ENCODE measurements around the gene MEF2D. TPM values are rescaled to one million over a fixed set of nuclear protein-coding genes. Genes with fewer than 3 reads are reported as not detected.

Gene MEF2D
- total RNA-seq, 1 donor from 2014 or later = 20.7 TPM

DNA sequence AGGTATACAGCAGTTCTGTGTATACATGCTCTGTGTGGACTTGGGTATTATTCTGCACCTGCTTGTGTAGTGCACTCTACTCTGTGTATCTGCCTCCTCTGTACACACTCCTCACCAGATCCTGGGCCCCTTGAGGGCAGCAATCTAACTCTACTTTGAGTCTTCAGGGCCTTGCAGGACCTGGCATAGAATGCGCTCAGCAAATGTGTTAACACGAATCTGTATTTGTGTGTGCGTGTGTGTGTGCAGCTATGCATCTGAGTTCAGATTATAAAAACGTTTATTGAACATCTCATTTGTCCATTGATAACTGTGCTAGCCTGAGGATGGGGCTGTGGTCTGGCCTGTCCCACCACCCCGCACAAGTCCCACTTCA lies 3.9 kb upstream of the MEF2D start:
- no peak for DNase-seq (ENCODE audit: extremely low spot score, unreplicated experiment)
- H3K36me3 Mint-ChIP-seq = no peaks in the 10 kb centered on the region
- H3K27me3 Mint-ChIP-seq = peaks cover 8% of the 10 kb centered on the region
- TF ChIP-seq, protein P1, sequence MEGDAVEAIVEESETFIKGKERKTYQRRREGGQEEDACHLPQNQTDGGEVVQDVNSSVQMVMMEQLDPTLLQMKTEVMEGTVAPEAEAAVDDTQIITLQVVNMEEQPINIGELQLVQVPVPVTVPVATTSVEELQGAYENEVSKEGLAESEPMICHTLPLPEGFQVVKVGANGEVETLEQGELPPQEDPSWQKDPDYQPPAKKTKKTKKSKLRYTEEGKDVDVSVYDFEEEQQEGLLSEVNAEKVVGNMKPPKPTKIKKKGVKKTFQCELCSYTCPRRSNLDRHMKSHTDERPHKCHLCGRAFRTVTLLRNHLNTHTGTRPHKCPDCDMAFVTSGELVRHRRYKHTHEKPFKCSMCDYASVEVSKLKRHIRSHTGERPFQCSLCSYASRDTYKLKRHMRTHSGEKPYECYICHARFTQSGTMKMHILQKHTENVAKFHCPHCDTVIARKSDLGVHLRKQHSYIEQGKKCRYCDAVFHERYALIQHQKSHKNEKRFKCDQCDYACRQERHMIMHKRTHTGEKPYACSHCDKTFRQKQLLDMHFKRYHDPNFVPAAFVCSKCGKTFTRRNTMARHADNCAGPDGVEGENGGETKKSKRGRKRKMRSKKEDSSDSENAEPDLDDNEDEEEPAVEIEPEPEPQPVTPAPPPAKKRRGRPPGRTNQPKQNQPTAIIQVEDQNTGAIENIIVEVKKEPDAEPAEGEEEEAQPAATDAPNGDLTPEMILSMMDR (conservative IDR thresholded peaks at IDR 0.05) = no peak
- peaks cover 5% of the 10 kb centered on the region for H3K9me3 Mint-ChIP-seq
- peak overlapping the region; percentile 93 for H3K27ac Mint-ChIP-seq
- H3K4me3 Mint-ChIP-seq = peak overlapping the region; percentile 85
- peaks cover 38% of the 10 kb centered on the region for H3K4me1 Mint-ChIP-seq (ENCODE audit: unreplicated experiment)

DNA sequence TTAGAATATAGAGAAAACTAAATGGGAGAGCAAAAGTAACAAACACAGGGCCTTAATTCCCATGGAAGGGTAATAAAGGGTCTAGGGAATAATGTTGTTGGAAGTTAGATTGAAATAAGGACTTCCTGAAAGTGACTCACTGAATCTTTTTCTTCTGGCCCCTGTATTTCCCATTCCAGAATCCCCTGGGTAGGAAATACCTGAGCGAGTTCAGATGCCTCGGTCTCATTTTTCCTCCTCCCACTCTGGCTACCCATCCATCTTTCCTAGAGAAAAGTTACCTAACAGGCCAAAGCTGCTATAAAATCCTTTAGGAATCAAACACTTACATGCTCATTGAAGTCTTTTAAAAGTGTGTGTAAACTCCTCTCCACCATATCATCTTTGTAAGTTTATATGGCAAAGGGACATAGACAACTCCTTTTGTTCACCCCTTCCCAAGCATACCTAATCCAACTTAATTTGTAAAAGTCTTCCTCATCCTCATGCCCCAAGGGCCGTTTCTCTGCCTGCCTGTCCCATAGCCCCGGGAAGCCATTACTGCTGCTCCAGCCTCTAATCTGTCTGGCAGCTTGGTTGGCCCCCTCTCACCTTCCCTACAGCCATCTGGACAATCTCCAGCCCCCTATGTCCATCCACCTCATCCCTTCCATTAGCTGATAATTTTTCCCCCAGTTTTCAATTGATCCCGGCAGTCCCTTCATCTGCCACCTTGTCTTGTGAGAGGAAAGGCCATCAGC lies 3.3 kb upstream of the MEF2D start:
- Mint-ChIP-seq H3K4me3 (peak overlapping the region; percentile 85), H3K27ac (peak overlapping the region; percentile 93), H3K27me3 (peaks cover 4% of the 10 kb centered on the region), H3K9me3 (peaks cover 5% of the 10 kb centered on the region), H3K36me3 (no peaks in the 10 kb centered on the region), H3K4me1 (ENCODE audit: unreplicated experiment) (peaks cover 40% of the 10 kb centered on the region)
- DNase-seq (ENCODE audit: extremely low spot score, unreplicated experiment) = no peak
- TF ChIP-seq, protein P1 (conservative IDR thresholded peaks at IDR 0.05) = no peak

DNA sequence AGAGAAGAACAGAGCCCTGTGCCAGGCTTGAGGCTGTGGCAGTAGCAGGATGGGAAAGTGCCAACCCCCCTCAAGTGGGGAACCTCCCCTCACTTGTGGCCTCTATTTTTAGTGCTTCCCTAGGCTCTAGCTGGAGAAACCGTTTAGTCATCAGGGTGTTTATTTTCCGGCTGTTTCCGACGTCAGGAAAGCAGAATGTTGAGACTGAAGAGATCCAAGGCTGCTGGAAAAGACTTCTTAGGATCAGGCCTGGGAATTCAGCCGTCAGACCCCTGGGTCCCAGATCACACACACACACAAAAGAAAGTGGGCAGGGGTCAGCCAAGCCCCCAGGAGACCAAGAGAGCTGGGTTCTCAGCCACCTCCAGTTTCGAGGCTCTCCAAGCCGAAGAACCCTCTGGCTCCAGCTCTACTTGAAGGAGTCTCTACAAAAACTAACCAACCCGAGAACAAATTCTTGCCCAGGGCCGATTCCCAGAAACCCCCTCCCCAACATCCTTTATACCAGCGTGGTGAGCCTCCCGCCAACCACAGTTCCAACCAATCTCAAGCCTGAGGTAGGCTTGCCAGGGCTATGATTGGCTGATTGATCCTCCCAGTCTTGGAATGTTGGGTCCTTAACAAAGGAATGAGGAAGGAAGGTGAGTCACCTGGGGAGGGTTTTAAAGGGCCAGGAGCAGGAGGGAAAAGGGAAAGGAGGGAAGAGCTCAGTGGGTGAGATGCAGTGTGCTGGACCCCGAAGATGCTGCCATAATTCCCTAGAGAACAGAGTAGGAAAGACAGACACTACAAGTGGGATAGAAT lies 2.5 kb upstream of the MEF2D start:
- Mint-ChIP-seq H3K4me3 (peak overlapping the region; percentile 77), H3K9me3 (peaks cover 5% of the 10 kb centered on the region), H3K27me3 (peaks cover 4% of the 10 kb centered on the region), H3K27ac (peak overlapping the region; percentile 93), H3K36me3 (no peaks in the 10 kb centered on the region), H3K4me1 (ENCODE audit: unreplicated experiment) (peaks cover 47% of the 10 kb centered on the region)
- no peak for DNase-seq (ENCODE audit: extremely low spot score, unreplicated experiment)
- TF ChIP-seq, protein P1 (conservative IDR thresholded peaks at IDR 0.05) = no peak

DNA sequence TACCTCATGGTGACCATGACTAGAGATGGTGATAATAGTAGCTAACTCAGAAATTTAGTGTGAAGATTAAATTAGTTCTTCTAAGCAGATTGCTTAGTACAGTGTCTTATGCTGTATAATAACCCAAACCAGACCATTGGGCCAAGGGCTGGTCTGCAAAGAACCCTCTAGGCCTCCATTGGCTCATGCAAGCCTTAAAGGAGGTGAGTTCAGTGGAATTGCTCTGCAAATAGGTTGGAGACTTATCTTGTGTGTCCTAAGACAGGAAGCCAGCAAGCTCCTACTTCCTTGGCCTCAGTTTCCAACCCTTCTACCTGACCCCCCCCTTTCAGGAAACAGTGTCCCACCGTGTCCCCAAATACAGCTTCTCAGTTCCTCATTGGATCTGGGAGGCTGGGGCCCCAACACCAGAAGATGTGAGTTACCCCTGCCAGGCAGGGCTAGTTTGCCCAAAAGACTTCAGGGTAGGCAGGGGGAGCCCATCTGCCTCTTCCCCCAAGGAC lies 1.9 kb upstream of the MEF2D start:
- TF ChIP-seq, protein P1 (conservative IDR thresholded peaks at IDR 0.05) = no peak
- Mint-ChIP-seq H3K4me3 (peak overlapping the region; percentile 89), H3K4me1 (ENCODE audit: unreplicated experiment) (peaks cover 51% of the 10 kb centered on the region), H3K27me3 (peaks cover 4% of the 10 kb centered on the region), H3K36me3 (no peaks in the 10 kb centered on the region), H3K27ac (peak overlapping the region; percentile 93), H3K9me3 (peaks cover 5% of the 10 kb centered on the region)
- no peak for DNase-seq (ENCODE audit: extremely low spot score, unreplicated experiment)

DNA sequence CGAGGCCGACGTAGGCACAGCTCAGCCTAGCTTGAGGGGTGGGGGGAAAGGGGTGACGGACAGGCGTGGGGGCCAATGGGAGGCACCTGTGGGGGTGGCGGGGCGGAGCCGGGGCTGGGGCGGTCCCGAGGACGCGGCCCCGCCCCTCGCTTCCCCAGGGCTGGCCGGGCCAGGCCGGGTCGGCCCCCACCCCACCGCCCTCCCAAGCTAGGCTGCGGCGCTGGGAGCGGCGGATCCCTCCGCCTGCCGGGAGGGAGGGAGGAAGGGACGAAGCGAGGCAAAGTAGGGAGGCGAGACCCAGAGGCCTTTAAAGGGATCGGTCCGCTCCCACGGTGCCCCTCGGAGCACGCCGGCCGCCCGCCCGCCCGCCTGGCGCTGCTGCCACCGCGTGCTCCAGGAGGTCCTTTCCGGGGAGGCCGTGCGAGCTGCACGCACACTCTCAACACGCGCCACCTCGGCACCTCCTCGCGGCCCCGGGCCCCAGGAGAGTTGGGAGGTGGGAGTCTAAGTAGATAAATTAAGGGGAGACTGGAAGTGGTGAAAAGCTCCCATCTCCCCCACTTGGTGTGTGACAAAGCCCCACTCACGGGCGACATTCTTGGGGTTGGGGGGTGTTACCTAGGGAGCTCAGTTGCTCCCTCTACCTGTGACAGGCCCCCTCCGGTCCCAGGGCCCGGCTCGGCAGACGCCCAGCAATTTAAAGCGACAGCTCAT lies 375 bp upstream of the MEF2D start:
- no peaks in the 10 kb centered on the region for H3K36me3 Mint-ChIP-seq
- peak overlapping the region; percentile 91 for H3K4me3 Mint-ChIP-seq
- H3K27me3 Mint-ChIP-seq = peaks cover 4% of the 10 kb centered on the region
- DNase-seq (ENCODE audit: extremely low spot score, unreplicated experiment) = peak; percentile 97
- H3K27ac Mint-ChIP-seq = peak overlapping the region; percentile 93
- TF ChIP-seq, protein P1 (conservative IDR thresholded peaks at IDR 0.05) = peak; percentile 53
- peaks cover 5% of the 10 kb centered on the region for H3K9me3 Mint-ChIP-seq
- H3K4me1 Mint-ChIP-seq (ENCODE audit: unreplicated experiment) = peaks cover 62% of the 10 kb centered on the region
